Ectodermal cell (in vitro differentiated cells): ENCODE results near the gene USP54.

ENCODE experiments used
- H3K27ac ChIP-seq: 2 replicates; pipeline ENCODE4 v1.7.0; 2013; ENCODE audit warnings: mild to moderate bottlenecking, low read depth, low read length; ENCODE audit not compliant: insufficient read depth, poor library complexity, severe bottlenecking
- H3K27me3 ChIP-seq: 2 replicates; pipeline ENCODE4 v1.7.0; 2013; ENCODE audit warnings: mild to moderate bottlenecking, low read length; ENCODE audit not compliant: insufficient read depth, control insufficient read depth, poor library complexity, severe bottlenecking
- H3K36me3 ChIP-seq: one replicate; pipeline ENCODE4 v1.7.0; 2013; ENCODE audit warnings: low read length; ENCODE audit not compliant: control insufficient read depth, insufficient read depth
- H3K4me1 ChIP-seq: one replicate; pipeline ENCODE4 v1.7.0; 2013; ENCODE audit warnings: low read length; ENCODE audit not compliant: control insufficient read depth, insufficient read depth
- H3K4me3 ChIP-seq: 2 replicates; pipeline ENCODE4 v1.7.0; 2013; ENCODE audit warnings: low read depth, low read length, control low read depth; ENCODE audit not compliant: insufficient read depth
- H3K9me3 ChIP-seq: 2 replicates; pipeline ENCODE4 v1.7.0; 2013; ENCODE audit warnings: mild to moderate bottlenecking, low read length, moderate library complexity; ENCODE audit not compliant: control insufficient read depth
- WGBS, 2 experiments: methylation state at CpG; one replicate each; pipeline ENCODE4 v1.1.7; 2013; ENCODE audit warnings: missing lambda C conversion rate in 2 of 2; 5-methylcytosine and 5-hydroxymethylcytosine counted together

Gene USP54

DNA sequence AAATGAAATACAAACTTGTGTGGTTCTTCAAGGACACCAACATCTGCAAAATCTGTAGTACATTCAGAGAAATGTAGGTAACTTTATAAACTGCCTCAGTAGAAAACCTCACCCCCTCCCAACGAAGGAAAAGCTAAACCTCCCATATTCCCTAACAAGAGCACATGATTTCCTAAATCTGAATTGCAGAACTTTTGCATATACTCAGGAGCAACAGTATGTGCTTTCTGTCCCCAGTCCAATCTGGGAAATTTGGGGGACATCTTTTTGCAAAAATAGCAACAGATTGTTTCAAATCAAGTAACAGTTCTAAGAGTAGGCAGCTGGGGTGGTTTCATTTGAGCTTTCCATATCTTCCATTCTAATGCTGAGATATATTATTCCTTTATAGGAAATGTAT lies 142.0 kb downstream of the USP54 start:
- Histone ChIP-seq H3K27me3 (no peaks in the 10 kb centered on the region), H3K36me3 (no peaks in the 10 kb centered on the region), H3K9me3 (no peaks in the 10 kb centered on the region), H3K4me1 (no peaks in the 10 kb centered on the region), H3K4me3 (no peak overlapping the region), H3K27ac (no peak overlapping the region)
- WGBS, 2 experiments, result 76 to 93% methylated on average over 1 of the region's 1 CpG

DNA sequence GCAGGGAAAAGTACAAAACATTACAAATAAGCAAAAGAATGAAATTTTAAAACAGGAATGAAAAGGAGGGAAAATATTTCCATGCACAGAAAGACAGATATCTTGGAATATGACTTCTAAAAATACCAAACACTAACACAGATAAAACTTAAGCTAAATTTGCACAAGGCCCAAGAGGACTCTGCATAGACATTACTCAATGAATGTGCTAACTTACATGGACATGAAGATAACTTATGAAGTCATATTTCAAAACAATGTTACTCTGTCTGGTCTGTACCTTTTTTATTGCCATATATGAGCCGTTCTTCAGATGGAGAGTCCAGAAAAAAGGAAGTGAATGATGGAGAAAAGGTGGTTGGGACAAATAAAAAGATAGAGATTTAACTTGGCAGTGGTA lies 142.8 kb downstream of the USP54 start:
- Histone ChIP-seq H3K4me3 (no peak overlapping the region), H3K9me3 (no peaks in the 10 kb centered on the region), H3K36me3 (no peaks in the 10 kb centered on the region), H3K27ac (no peak overlapping the region), H3K4me1 (no peaks in the 10 kb centered on the region), H3K27me3 (no peaks in the 10 kb centered on the region)
- 93 to 97% methylated on average over 1 of the region's 1 CpG for WGBS, 2 experiments
